PC-3 (cell line): ENCODE data around the gene BCAS1. TPM values are rescaled to one million over a fixed set of nuclear protein-coding genes. Genes with fewer than 3 reads are reported as not detected.

Source experiments
- ATAC-seq: fragments of 200-7000 bp; cut with Tn5 transposase; 2 replicates; pipeline ENCODE4 v1.9.1; 2020; ENCODE audit warnings: mild to moderate bottlenecking, moderate library complexity
- BruUV-seq: library from RNA; stranded (reverse); fragments of 400-500 nt; replicated peaks from 2 replicates; lab custom pipeline; 2021; lab: Mats Ljungman, UMichigan
- CTCF ChIA-PET: fragments of 300-600 bp; sonication (Branson Sonifier 250); formaldehyde crosslinking; loops from one replicate; lab custom pipeline; 2022; ENCODE audit warnings: antibody characterized with exemption; lab: Charles Lee
- POLR2A ChIA-PET: fragments of 300-600 bp; sonication (Branson Sonifier 250); formaldehyde crosslinking; loops from one replicate; lab custom pipeline; 2022; ENCODE audit warnings: antibody characterized with exemption; ENCODE audit not compliant: unreplicated experiment; lab: Charles Lee
- DNase-seq: peaks from one replicate; pipeline ENCODE4 v3.0.0-alpha.2; 2015
- H2AFZ ChIP-seq: fragments of 300-600 bp; sonication (generic); 2 replicates; pipeline ENCODE4 v1.6.0; 2016; ENCODE audit warnings: antibody characterized with exemption, low read length
- H3F3A ChIP-seq: fragments of 300-600 bp; sonication (generic); one replicate; pipeline ENCODE4 v1.6.0; 2017; ENCODE audit warnings: antibody characterized with exemption, low read length, control low read depth, mild to moderate bottlenecking; ENCODE audit not compliant: unreplicated experiment
- H3K27ac ChIP-seq: fragments of 300-600 bp; sonication (generic); 2 replicates; pipeline ENCODE4 v1.5.1; 2016; ENCODE audit warnings: mild to moderate bottlenecking, low read length
- H3K27me3 ChIP-seq: fragments of 300-600 bp; sonication (generic); 2 replicates; pipeline ENCODE4 v1.6.1; 2016; ENCODE audit warnings: low read length, mixed read lengths
- H3K36me3 ChIP-seq: fragments of 300-600 bp; sonication (generic); 2 replicates; pipeline ENCODE4 v1.6.1; 2016; ENCODE audit warnings: low read depth, mixed run types, low read length, mixed read lengths
- H3K4me1 ChIP-seq: fragments of 300-600 bp; sonication (generic); 2 replicates; pipeline ENCODE4 v1.5.1; 2016; ENCODE audit warnings: low read length; ENCODE audit not compliant: insufficient read depth
- H3K4me2 ChIP-seq: fragments of 300-600 bp; sonication (generic); 2 replicates; pipeline ENCODE4 v1.6.0; 2016; ENCODE audit warnings: low read length
- H3K4me3 ChIP-seq: fragments of 300-600 bp; sonication (generic); 2 replicates; pipeline ENCODE4 v1.5.1; 2016; ENCODE audit warnings: mild to moderate bottlenecking, low read length, mixed read lengths
- H3K79me2 ChIP-seq: fragments of 300-600 bp; sonication (generic); 2 replicates; pipeline ENCODE4 v1.6.1; 2017; ENCODE audit warnings: low read length, mixed read lengths
- H3K9ac ChIP-seq: fragments of 300-600 bp; sonication (generic); 2 replicates; pipeline ENCODE4 v1.6.0; 2016; ENCODE audit warnings: mild to moderate bottlenecking, low read length
- H3K9me2 ChIP-seq: fragments of 300-600 bp; sonication (generic); replicated peaks from 2 replicates; pipeline ENCODE4 v1.6.1; 2016; ENCODE audit warnings: mixed run types, low read length, mixed read lengths
- H3K9me3 ChIP-seq: fragments of 300-600 bp; sonication (generic); 2 replicates; pipeline ENCODE4 v1.6.1; 2016; ENCODE audit warnings: low read length, mixed read lengths
- H4K20me1 ChIP-seq: fragments of 300-600 bp; sonication (generic); 2 replicates; pipeline ENCODE4 v1.6.1; 2016; ENCODE audit warnings: low read length, mixed read lengths
- EZH2 ChIP-seq: fragments of 300-600 bp; sonication (generic); IDR thresholded peaks from one replicate; pipeline ENCODE4 v1.6.1; 2017; ENCODE audit warnings: antibody characterized with exemption, mild to moderate bottlenecking, low read length; ENCODE audit not compliant: unreplicated experiment
- EZH2phosphoT487 ChIP-seq: fragments of 300-600 bp; sonication (generic); IDR thresholded peaks from 2 replicates; pipeline ENCODE4 v1.6.1; 2018; ENCODE audit warnings: mild to moderate bottlenecking, antibody characterized with exemption, low read length, borderline replicate concordance
- intact Hi-C: fragments of 100-400 bp; cut with micrococcal nuclease; formaldehyde crosslinking; loops from 2 replicates; pipeline ENCODE4 v1.9.0; 2023
- total RNA-seq: library from RNA; depleted of rRNA; stranded (reverse); fragments of >200 nt; gene quantifications from 2 replicates; pipeline ENCODE4 v1.2.3, GENCODE V29; 2014
- TF ChIP-seq, protein P1 (sequence below): fragments of 300-600 bp; sonication (generic); conservative IDR thresholded peaks from 2 replicates; pipeline ENCODE4 v1.5.1; 2017; ENCODE audit warnings: antibody characterized with exemption, low read depth, mild to moderate bottlenecking, low read length

Gene BCAS1
- total RNA-seq, 1 experiment from 2014 or later: 0.18 TPM

DNA sequence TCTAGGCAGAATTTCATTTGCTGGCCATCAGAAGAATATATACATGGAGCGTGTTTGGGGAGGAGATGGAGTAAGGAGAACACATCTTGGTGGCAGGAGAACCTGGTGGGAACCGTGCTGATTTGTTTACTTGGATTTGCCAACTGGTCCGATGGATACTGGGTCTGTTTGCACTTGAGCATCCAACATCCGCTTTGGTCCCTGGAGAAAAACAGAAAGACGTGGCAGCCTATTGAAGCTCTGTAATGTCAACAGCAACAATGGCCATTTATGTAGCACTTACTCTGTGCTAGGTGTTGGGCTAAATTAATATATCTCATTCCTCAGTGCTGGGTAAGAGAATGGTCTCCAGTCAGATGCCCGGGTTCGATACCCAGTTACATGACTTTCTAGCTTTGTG lies 125.6 kb downstream of the BCAS1 start:
- Histone ChIP-seq H3K9me2 (no peaks in the 10 kb centered on the region), H3K4me3 (no peak overlapping the region), H3K36me3 (no peaks in the 10 kb centered on the region), H3F3A (no peaks in the 10 kb centered on the region), H3K4me2 (no peak overlapping the region), H3K79me2 (no peaks in the 10 kb centered on the region), H4K20me1 (no peaks in the 10 kb centered on the region), H3K9me3 (no peaks in the 10 kb centered on the region), H3K27ac (no peak overlapping the region), H3K4me1 (peaks cover 42% of the 10 kb centered on the region), H3K9ac (no peak overlapping the region), H3K27me3 (no peaks in the 10 kb centered on the region), H2AFZ (no peak overlapping the region)
- ChIA-PET POLR2A (no interaction called here), CTCF (no interaction called here)
- ATAC-seq (no peak), DNase-seq (no peak)
- intact Hi-C loops: loop anchor here (5.0 kb wide), 2 partner anchors 253 to 263 kb away; partner anchors contain the start of gene PFDN4
- TF ChIP-seq, protein P1, sequence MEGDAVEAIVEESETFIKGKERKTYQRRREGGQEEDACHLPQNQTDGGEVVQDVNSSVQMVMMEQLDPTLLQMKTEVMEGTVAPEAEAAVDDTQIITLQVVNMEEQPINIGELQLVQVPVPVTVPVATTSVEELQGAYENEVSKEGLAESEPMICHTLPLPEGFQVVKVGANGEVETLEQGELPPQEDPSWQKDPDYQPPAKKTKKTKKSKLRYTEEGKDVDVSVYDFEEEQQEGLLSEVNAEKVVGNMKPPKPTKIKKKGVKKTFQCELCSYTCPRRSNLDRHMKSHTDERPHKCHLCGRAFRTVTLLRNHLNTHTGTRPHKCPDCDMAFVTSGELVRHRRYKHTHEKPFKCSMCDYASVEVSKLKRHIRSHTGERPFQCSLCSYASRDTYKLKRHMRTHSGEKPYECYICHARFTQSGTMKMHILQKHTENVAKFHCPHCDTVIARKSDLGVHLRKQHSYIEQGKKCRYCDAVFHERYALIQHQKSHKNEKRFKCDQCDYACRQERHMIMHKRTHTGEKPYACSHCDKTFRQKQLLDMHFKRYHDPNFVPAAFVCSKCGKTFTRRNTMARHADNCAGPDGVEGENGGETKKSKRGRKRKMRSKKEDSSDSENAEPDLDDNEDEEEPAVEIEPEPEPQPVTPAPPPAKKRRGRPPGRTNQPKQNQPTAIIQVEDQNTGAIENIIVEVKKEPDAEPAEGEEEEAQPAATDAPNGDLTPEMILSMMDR: no peak
- TF ChIP-seq EZH2phosphoT487 (no peak), EZH2 (no peak)
- BruUV-seq: no TSS peak

DNA sequence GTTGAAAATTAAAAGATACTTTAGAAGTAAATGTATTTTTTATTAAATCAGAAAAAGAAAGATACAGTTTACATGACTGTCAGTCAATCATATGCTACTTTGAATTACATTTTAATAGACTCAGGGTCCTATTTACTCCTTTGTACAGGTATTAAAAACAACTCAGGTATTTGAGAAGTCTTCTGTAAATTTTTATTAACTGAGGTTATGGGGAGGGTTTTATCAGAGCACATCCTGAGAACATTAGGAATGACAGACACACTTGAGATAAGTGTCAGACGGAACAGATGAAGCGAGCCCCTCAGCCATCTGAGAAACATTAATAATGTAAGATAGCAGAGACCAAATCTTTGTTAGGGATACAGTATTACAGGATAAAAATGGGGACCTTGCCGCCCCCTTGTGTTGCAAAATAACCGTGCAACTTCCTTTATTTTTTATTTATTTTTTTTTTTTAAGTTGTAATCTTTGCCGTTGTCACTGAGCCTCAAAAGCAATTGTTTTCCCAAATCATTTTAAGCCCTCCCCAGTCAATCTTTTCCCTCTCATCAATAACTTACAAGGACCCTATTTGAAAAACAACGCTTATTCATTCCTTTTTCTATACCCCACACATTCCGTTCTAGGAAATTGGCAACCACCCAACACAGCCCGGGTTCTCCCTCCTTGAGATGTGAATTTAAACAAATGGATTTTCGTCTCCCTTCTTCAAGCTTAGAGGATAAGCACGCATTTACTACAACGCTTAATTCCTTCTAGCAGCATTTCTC lies 126.7 kb downstream of the BCAS1 start:
- Histone ChIP-seq H3K36me3 (no peaks in the 10 kb centered on the region), H3K27ac (no peak overlapping the region), H3K9ac (no peak overlapping the region), H3K27me3 (no peaks in the 10 kb centered on the region), H2AFZ (peak overlapping the region; percentile 67), H3K4me3 (peak overlapping the region; percentile 36; the same call in 1 of the 2 replicates), H3K4me1 (peaks cover 42% of the 10 kb centered on the region), H3K9me3 (no peaks in the 10 kb centered on the region), H3F3A (no peaks in the 10 kb centered on the region), H3K79me2 (no peaks in the 10 kb centered on the region), H3K9me2 (no peaks in the 10 kb centered on the region), H3K4me2 (peak overlapping the region; percentile 74), H4K20me1 (no peaks in the 10 kb centered on the region)
- no TSS peak for BruUV-seq
- DNase-seq: peak; percentile 70
- intact Hi-C loops: loop anchor here (1.0 to 5.0 kb wide), 2 partner anchors 119 to 254 kb away; no protein-coding TSS in a partner anchor
- TF ChIP-seq EZH2: no peak
- TF ChIP-seq, protein P1: peak; percentile 82
- peak; percentile 19 for ATAC-seq
- ChIA-PET CTCF (no interaction called here), POLR2A (no interaction called here)

DNA sequence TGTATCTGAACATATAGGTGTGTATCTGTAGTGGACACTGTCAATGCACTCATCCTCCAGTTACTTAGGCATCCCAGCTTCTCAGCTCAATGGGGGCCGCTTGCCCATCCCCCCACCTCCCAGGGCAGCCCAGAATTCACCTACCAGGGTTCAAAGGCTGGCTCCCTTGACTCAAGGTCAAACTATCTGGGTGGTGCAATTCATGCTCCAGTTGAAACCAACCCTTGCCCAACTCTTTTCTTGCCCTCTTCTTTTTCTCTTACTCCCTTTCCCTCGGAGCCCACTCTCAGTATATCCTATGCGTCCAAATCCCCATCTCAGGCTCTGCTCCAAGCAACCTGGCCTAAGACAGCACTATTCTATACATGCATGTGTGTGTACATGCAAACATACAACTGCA lies 127.4 kb downstream of the BCAS1 start:
- Histone ChIP-seq H3K4me2 (no peak overlapping the region), H3K9me2 (no peaks in the 10 kb centered on the region), H3K4me3 (no peak overlapping the region), H3F3A (no peaks in the 10 kb centered on the region), H3K27ac (no peak overlapping the region), H3K9me3 (no peaks in the 10 kb centered on the region), H3K79me2 (no peaks in the 10 kb centered on the region), H4K20me1 (no peaks in the 10 kb centered on the region), H2AFZ (no peak overlapping the region), H3K36me3 (no peaks in the 10 kb centered on the region), H3K27me3 (no peaks in the 10 kb centered on the region), H3K9ac (no peak overlapping the region), H3K4me1 (peaks cover 43% of the 10 kb centered on the region)
- POLR2A ChIA-PET: no interaction called here
- ATAC-seq (no peak), DNase-seq (no peak)
- CTCF ChIA-PET: no interaction called here
- no peak for TF ChIP-seq EZH2
- TF ChIP-seq, protein P1: no peak
- no peak for TF ChIP-seq EZH2phosphoT487
- intact Hi-C loops: loop anchor here (1.0 to 5.0 kb wide), 2 partner anchors 119 to 254 kb away; no protein-coding TSS in a partner anchor
- BruUV-seq: no TSS peak
